ENCODE results near the gene LARP4B.

LARP4B gene

DNA sequence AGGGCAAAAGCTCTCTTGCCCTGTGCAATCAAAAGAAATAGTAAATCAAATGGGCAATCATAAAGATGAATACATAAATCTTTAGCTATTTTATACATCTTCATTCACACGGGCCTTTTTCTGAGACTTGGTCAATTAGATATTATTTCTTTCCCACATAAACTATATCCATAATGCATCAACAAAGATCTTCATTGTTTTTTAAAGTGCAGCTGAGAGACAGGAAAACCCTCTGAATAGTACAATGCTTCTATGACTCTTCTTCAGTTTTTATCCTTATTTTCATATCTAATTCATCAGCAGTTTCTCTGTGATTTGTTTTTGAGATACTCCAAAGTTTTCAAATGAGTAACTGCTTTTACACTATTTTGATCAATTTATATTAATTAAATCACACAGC, 25.5 kb downstream of the LARP4B start:
- in situ Hi-C loops (cut with HindIII; ENCODE audit: low sequenced_read_pairs) = no loop called here
- no peak overlapping the region for H3K4me3 ChIP-seq (ENCODE audit: low read depth, low read length)
- no peak for TF ChIP-seq CTCF (IDR thresholded peaks at IDR 0.05; ENCODE audit: low read depth, low read length, missing control alignments)
- DNase-seq (ENCODE audit: low read depth) = no peak

DNA sequence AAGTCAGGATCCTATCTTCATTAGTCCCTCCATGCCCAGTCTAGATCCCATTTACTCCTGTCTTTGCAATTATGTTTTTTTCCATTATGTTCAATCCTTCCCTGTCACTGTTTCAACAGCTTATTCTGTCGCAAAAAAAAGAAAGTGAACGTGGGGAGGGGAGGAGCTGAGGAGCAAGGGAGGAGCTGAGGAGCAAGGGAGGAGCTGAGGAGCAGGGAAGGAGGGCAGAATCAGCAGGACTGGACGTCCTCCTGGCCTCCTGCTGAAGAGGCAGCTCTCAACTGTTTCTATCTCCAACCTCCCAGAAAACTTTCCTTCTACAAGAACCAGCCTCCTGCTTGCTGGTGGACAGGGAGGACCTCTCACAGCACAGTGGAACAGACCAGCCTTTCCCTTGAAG, 26.0 kb downstream of the LARP4B start:
- in situ Hi-C loops (cut with HindIII; ENCODE audit: low sequenced_read_pairs) = no loop called here
- no peak overlapping the region for H3K4me3 ChIP-seq (ENCODE audit: low read depth, low read length)
- no peak for TF ChIP-seq CTCF (IDR thresholded peaks at IDR 0.05; ENCODE audit: low read depth, low read length, missing control alignments)
- no peak for DNase-seq (ENCODE audit: low read depth)

- no peak overlapping the region for H3K4me3 ChIP-seq (ENCODE audit: low read depth, low read length)
- no peak for TF ChIP-seq CTCF (IDR thresholded peaks at IDR 0.05; ENCODE audit: low read depth, low read length, missing control alignments)
- DNase-seq (ENCODE audit: low read depth) = no peak
- in situ Hi-C loops (cut with HindIII; ENCODE audit: low sequenced_read_pairs) = loop anchor here (5.0 kb wide), 1 partner anchor 42 kb away; no protein-coding TSS in a partner anchor
Measured at GRCh38 chr10:904403-904802, 27.1 kb downstream of the LARP4B start.

- no peak overlapping the region for H3K4me3 ChIP-seq (ENCODE audit: low read depth, low read length)
- in situ Hi-C loops (cut with HindIII; ENCODE audit: low sequenced_read_pairs) = no loop called here
- TF ChIP-seq CTCF (IDR thresholded peaks at IDR 0.05; ENCODE audit: low read depth, low read length, missing control alignments) = no peak
- DNase-seq (ENCODE audit: low read depth) = no peak
Measured at GRCh38 chr10:898141-898540, 33.4 kb downstream of the LARP4B start.

DNA sequence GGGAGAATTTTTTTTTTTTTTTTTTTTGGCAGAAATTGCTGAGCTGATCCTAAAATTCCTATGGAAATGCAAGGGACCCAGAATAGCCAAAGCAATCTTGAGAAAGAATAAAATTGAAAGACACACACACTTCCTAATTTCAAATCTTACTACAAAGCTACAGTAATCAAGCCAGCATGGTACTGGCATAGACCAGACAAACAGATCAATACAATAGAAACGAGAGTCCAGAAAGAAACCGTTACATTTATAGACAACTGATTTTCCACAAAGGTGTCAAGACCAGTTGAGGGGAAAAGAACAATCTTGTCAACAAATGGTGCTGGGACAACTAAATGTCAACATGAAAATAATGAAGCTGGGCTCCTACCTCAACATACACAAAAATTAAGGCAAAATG, 34.5 kb downstream of the LARP4B start:
- no peak for TF ChIP-seq CTCF (IDR thresholded peaks at IDR 0.05; ENCODE audit: low read depth, low read length, missing control alignments)
- in situ Hi-C loops (cut with HindIII; ENCODE audit: low sequenced_read_pairs) = no loop called here
- no peak for DNase-seq (ENCODE audit: low read depth)
- no peak overlapping the region for H3K4me3 ChIP-seq (ENCODE audit: low read depth, low read length)

DNA sequence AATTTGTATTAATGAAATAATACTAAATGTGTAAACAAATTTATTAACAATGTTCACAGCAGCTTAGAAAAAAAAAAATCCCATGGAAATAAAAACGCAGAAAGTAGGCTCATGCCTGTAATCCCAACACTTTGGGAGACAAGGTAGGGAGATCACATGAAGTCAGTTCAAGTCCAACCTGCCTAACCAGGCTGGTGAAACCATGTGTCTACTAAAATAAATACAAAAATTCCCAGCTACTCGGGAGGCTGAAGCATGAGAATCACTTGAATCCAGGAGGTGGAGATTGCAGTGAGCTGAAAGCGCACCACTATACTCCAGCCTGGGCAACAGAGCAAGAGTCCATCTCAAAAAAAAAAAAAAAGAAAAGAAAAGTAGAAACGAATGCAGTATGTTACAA, 36.2 kb downstream of the LARP4B start:
- no peak for DNase-seq (ENCODE audit: low read depth)
- in situ Hi-C loops (cut with HindIII; ENCODE audit: low sequenced_read_pairs) = no loop called here
- TF ChIP-seq CTCF (IDR thresholded peaks at IDR 0.05; ENCODE audit: low read depth, low read length, missing control alignments) = no peak
- H3K4me3 ChIP-seq (ENCODE audit: low read depth, low read length) = no peak overlapping the region

GRCh38 chr10:878895-879294, 52.6 kb downstream of the LARP4B start:
- H3K4me3 ChIP-seq (ENCODE audit: low read depth, low read length) = no peak overlapping the region
- in situ Hi-C loops (cut with HindIII; ENCODE audit: low sequenced_read_pairs) = no loop called here
- no peak for TF ChIP-seq CTCF (IDR thresholded peaks at IDR 0.05; ENCODE audit: low read depth, low read length, missing control alignments)
- DNase-seq (ENCODE audit: low read depth) = no peak
